Measurements from ENCODE around the gene VAV2.

DNA sequence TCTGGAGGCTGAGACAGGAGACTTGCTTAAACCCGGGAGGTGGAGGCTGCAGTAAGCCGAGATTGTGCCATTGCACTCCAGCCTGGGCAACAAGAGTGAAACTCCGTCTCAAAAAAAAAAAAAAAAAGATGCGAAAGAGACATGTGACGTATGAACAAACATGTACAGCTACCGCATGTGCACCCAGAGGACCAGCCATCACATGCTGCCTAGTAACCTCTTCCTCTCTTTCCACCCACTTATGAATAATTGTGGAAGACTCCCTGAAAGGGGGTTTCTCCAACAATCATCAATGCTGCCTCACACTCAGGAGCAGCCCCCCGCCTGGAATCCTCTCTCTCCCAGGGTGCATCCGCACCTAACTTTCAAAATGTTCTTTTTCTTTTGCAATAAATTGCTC, 256.2 kb downstream of the VAV2 start:
- TF ChIP-seq EZH2 (IDR thresholded peaks at IDR 0.05; ENCODE audit: low read depth, unreplicated experiment) (no peak), CTCF (conservative IDR thresholded peaks at IDR 0.05; ENCODE audit: low read depth in 2 of 2) (no peak), ETS1 (IDR thresholded peaks at IDR 0.05) (no peak), EZH2phosphoT487 (IDR thresholded peaks at IDR 0.05; ENCODE audit: unreplicated experiment) (no peak), JUNB (IDR thresholded peaks at IDR 0.05; ENCODE audit: unreplicated experiment) (no peak), CREB1 (CRISPR knock-in tag; IDR thresholded peaks at IDR 0.05; ENCODE audit: low read depth) (no peak)
- TF ChIP-seq, protein P1, sequence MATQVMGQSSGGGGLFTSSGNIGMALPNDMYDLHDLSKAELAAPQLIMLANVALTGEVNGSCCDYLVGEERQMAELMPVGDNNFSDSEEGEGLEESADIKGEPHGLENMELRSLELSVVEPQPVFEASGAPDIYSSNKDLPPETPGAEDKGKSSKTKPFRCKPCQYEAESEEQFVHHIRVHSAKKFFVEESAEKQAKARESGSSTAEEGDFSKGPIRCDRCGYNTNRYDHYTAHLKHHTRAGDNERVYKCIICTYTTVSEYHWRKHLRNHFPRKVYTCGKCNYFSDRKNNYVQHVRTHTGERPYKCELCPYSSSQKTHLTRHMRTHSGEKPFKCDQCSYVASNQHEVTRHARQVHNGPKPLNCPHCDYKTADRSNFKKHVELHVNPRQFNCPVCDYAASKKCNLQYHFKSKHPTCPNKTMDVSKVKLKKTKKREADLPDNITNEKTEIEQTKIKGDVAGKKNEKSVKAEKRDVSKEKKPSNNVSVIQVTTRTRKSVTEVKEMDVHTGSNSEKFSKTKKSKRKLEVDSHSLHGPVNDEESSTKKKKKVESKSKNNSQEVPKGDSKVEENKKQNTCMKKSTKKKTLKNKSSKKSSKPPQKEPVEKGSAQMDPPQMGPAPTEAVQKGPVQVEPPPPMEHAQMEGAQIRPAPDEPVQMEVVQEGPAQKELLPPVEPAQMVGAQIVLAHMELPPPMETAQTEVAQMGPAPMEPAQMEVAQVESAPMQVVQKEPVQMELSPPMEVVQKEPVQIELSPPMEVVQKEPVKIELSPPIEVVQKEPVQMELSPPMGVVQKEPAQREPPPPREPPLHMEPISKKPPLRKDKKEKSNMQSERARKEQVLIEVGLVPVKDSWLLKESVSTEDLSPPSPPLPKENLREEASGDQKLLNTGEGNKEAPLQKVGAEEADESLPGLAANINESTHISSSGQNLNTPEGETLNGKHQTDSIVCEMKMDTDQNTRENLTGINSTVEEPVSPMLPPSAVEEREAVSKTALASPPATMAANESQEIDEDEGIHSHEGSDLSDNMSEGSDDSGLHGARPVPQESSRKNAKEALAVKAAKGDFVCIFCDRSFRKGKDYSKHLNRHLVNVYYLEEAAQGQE (IDR thresholded peaks at IDR 0.05; ENCODE audit: unreplicated experiment) = no peak

Data from GM23338 (cell line).